Upper lobe of right lung (tissue), 1 donor: Measurements from ENCODE around the gene SLC22A4. TPM values are rescaled to one million over a fixed set of nuclear protein-coding genes. Genes with fewer than 3 reads are reported as not detected.

Experiments
- ATAC-seq: fragments of 200-7000 bp; cut with Tn5 transposase; one replicate; pipeline ENCODE4 v1.9.1; 2020; ENCODE audit warnings: mild to moderate bottlenecking, moderate library complexity
- DNase-seq: peaks from one replicate; pipeline ENCODE4 v3.0.0-alpha.2; 2020
- H3K27ac ChIP-seq: fragments of 200-600 bp; one replicate; pipeline ENCODE4 v1.8.0; 2022
- H3K27me3 ChIP-seq: fragments of 200-600 bp; one replicate; pipeline ENCODE4 v1.8.0; 2022; ENCODE audit warnings: mild to moderate bottlenecking
- H3K36me3 ChIP-seq: fragments of 200-600 bp; one replicate; pipeline ENCODE4 v1.8.0; 2022
- H3K4me1 ChIP-seq: fragments of 200-600 bp; one replicate; pipeline ENCODE4 v1.8.0; 2022
- H3K4me3 ChIP-seq: fragments of 200-600 bp; one replicate; pipeline ENCODE4 v1.8.0; 2022; ENCODE audit warnings: mild to moderate bottlenecking
- H3K9me3 ChIP-seq: fragments of 200-600 bp; one replicate; pipeline ENCODE4 v1.8.0; 2022
- CTCF ChIP-seq: fragments of 200-600 bp; IDR thresholded peaks from one replicate; pipeline ENCODE4 v1.8.0; 2022; ENCODE audit warnings: antibody characterized with exemption
- intact Hi-C: fragments of 100-400 bp; cut with DNase I; formaldehyde crosslinking; loops from one replicate; pipeline ENCODE4 v1.11.0; 2022
- total RNA-seq: library from RNA; stranded (reverse); fragmentation: NEBNext Ultra II Directional; extraction: Animal tissue kit (Norgen Biotek cat#: 25700); gene quantifications from one replicate; pipeline ENCODE4 v1.2.1, GENCODE V29; 2021
- donor health status: DM: no; HTN: yes; CAD: no; lungs with severe emphysema.

Gene SLC22A4
- total RNA-seq, 1 donor from 2014 or later: 1.8 TPM

DNA sequence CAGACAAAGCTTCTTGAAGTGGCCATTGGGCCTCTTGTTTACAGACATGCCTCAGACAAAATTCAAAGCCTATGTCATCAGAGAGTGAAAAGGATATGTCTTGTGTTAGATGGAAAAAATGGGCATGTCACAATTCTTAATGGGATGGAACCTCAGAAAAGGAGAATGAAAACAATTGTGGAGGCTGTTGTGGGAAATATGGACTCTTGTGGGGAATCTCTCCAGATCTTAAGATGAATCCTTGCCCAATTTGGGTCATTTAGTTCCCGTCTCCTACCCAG, 94.8 kb downstream of the SLC22A4 start:
- intact Hi-C loops: loop anchor here (5.0 kb wide), 1 partner anchor 113 kb away; no protein-coding TSS in a partner anchor
- Histone ChIP-seq H3K4me1 (peaks cover 48% of the 10 kb centered on the region), H3K36me3 (peaks cover 31% of the 10 kb centered on the region)

GRCh38 chr5:132389585-132390286, 95.5 kb downstream of the SLC22A4 start:
- Histone ChIP-seq H3K4me3 (no peak overlapping the region), H3K27me3 (no peaks in the 10 kb centered on the region), H3K9me3 (no peaks in the 10 kb centered on the region), H3K4me1 (peaks cover 48% of the 10 kb centered on the region), H3K36me3 (peaks cover 35% of the 10 kb centered on the region), H3K27ac (peak overlapping the region; percentile 88)
- no peak for DNase-seq
- TF ChIP-seq CTCF: no peak
- intact Hi-C loops: loop anchor here (5.0 kb wide), 1 partner anchor 113 kb away; no protein-coding TSS in a partner anchor
- ATAC-seq: peak; percentile 3

More for the DNA sequence above, 94.8 kb downstream of the SLC22A4 start:
- ATAC-seq: no peak
- no peak for DNase-seq
- H3K27ac ChIP-seq: peak overlapping the region; percentile 88
- TF ChIP-seq CTCF: no peak
- no peak overlapping the region for H3K4me3 ChIP-seq
- no peaks in the 10 kb centered on the region for H3K27me3 ChIP-seq
- no peaks in the 10 kb centered on the region for H3K9me3 ChIP-seq

GRCh38 chr5:132391247-132391646, 97.1 kb downstream of the SLC22A4 start:
- no peak overlapping the region for H3K27ac ChIP-seq
- intact Hi-C loops: no loop called here
- no peak for TF ChIP-seq CTCF
- H3K4me3 ChIP-seq: no peak overlapping the region
- H3K36me3 ChIP-seq: peaks cover 39% of the 10 kb centered on the region
- ATAC-seq (no peak), DNase-seq (no peak)
- peaks cover 38% of the 10 kb centered on the region for H3K4me1 ChIP-seq
- H3K9me3 ChIP-seq: no peaks in the 10 kb centered on the region
- no peaks in the 10 kb centered on the region for H3K27me3 ChIP-seq

GRCh38 chr5:132391870-132392269, 97.7 kb downstream of the SLC22A4 start:
- no peak overlapping the region for H3K27ac ChIP-seq
- no peak overlapping the region for H3K4me3 ChIP-seq
- intact Hi-C loops: no loop called here
- peaks cover 32% of the 10 kb centered on the region for H3K4me1 ChIP-seq
- TF ChIP-seq CTCF: no peak
- H3K27me3 ChIP-seq: no peaks in the 10 kb centered on the region
- no peak for DNase-seq
- no peak for ATAC-seq
- H3K9me3 ChIP-seq: no peaks in the 10 kb centered on the region
- peaks cover 39% of the 10 kb centered on the region for H3K36me3 ChIP-seq

GRCh38 chr5:132392411-132392810, 98.2 kb downstream of the SLC22A4 start:
- ATAC-seq (no peak), DNase-seq (no peak)
- TF ChIP-seq CTCF: no peak
- H3K36me3 ChIP-seq: peaks cover 39% of the 10 kb centered on the region
- peaks cover 27% of the 10 kb centered on the region for H3K4me1 ChIP-seq
- intact Hi-C loops: no loop called here
- H3K27me3 ChIP-seq: no peaks in the 10 kb centered on the region
- H3K9me3 ChIP-seq: no peaks in the 10 kb centered on the region
- H3K27ac ChIP-seq: no peak overlapping the region
- H3K4me3 ChIP-seq: no peak overlapping the region
